Aorta (tissue), 5 donors: ENCODE results near the gene ASMT. TPM values are rescaled to one million over a fixed set of nuclear protein-coding genes. Genes with fewer than 3 reads are reported as not detected.
"Not testable (repeated sequence)": the region's sequence is repeated elsewhere in the genome, so short reads cannot be mapped to it uniquely, and the experiment has no call there.

ENCODE experiments used
- ATAC-seq: fragments of 200-7000 bp; cut with Tn5 transposase; one replicate; pipeline ENCODE4 v1.9.1; 2022; ENCODE audit warnings: moderate library complexity; ENCODE audit not compliant: low FRiP score
- DNase-seq, 2 donors: peaks; one replicate each; pipeline ENCODE4 v3.0.0-alpha.2; 2020
- H3K27ac ChIP-seq, 2 donors: one replicate each; pipeline ENCODE4 v1.5.1; 2013; ENCODE audit warnings: low read length in 2 of 2, mild to moderate bottlenecking in 2 of 2, moderate library complexity in 2 of 2, control low read depth in 1 of 2, inconsistent platforms in 1 of 2, low read depth in 1 of 2
- H3K27me3 ChIP-seq, 2 donors: one replicate each; pipeline ENCODE4 v1.6.1; 2013; ENCODE audit warnings: control low read depth in 1 of 2, low read length in 1 of 2, mild to moderate bottlenecking in 1 of 2, moderate library complexity in 1 of 2; ENCODE audit not compliant: insufficient read depth in 2 of 2, control insufficient read depth in 1 of 2
- H3K36me3 ChIP-seq, 2 donors: one replicate each; pipeline ENCODE4 v1.6.1; 2013; ENCODE audit warnings: control low read depth in 1 of 2, low read length in 1 of 2, mild to moderate bottlenecking in 1 of 2; ENCODE audit not compliant: insufficient read depth in 2 of 2, control insufficient read depth in 1 of 2
- H3K4me1 ChIP-seq, 2 donors: one replicate each; pipeline ENCODE4 v1.6.1; 2013; ENCODE audit warnings: low read length in 2 of 2, control low read depth in 1 of 2, mild to moderate bottlenecking in 1 of 2, moderate library complexity in 1 of 2; ENCODE audit not compliant: insufficient read depth in 2 of 2, control insufficient read depth in 1 of 2
- H3K4me3 ChIP-seq, 2 donors: one replicate each; pipeline ENCODE4 v1.5.1; 2013; ENCODE audit warnings: low read length in 2 of 2, control low read depth in 1 of 2, mild to moderate bottlenecking in 1 of 2
- H3K9me3 ChIP-seq: one replicate; pipeline ENCODE4 v1.6.1; 2013; ENCODE audit warnings: mild to moderate bottlenecking, low read length; ENCODE audit not compliant: control insufficient read depth
- WGBS, 2 donors: extraction: QIAGEN DNeasy Blood & Tissue Kit; methylation state at CpG; one replicate each; pipeline ENCODE4 v1.1.7; 2013; 5-methylcytosine and 5-hydroxymethylcytosine counted together
- intact Hi-C, 2 donors: fragments of 100-400 bp; cut with DNase I; formaldehyde crosslinking; loops; one replicate each; pipeline versions ENCODE4 v1.14.2 to v1.15.0; 2022
- polyA plus RNA-seq, 2 donors: library from polyadenylated mRNA; stranded (reverse); fragments of 200-250 nt; gene quantifications; one replicate each; pipeline ENCODE4 v1.2.3, GENCODE V29; 2013
- total RNA-seq, 2 donors: library from RNA; stranded (reverse); fragmentation: NEBNext Ultra II Directional; extraction: Animal tissue kit (Norgen Biotek cat#: 25700); gene quantifications; one replicate each; pipeline ENCODE4 v1.2.1, GENCODE V29; 2021
- donor health status: healthy with polysubstance abuse.
- donor health status: Bipolar disorder and iron deficiency.
- donor health status: DM: no; HTN: no; CAD: no.
- donor health status: DM: no; HTN: no; CAD: no.
- donor health status: DM: yes; HTN: yes; CAD: no.

Gene ASMT
- total and polyA plus RNA-seq, 4 donors, result 0.69 to 6.9 (median 1.3) TPM; not detected in 1

DNA sequence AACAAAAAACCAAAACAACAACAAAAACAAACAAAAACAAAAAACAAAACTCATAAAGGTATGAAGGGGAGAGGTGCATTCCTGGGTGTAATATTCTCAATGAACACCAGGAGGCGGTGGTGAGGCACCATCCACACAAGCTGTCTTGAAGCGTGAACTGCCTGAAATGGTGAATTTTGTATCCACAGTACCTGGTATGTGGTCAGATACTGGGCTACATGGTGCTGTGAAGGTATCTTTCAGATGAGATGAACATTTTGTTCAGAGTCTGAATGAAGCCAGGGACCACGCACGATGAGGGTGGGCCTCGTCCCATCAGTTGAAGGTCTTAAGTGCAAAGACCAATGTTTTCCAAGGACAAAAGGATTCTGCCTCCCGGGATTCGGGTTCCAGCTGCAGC, 58.5 kb downstream of the ASMT start:
- no peaks in the 10 kb centered on the region for H3K4me1 ChIP-seq
- intact Hi-C loops, result no loop called here
- H3K36me3 ChIP-seq, result no peaks in the 10 kb centered on the region
- no peaks in the 10 kb centered on the region for H3K9me3 ChIP-seq
- WGBS, 2 donors, result 80 to 82% methylated on average over 7 of the region's 7 CpGs
- no peak overlapping the region for H3K4me3 ChIP-seq
- ATAC-seq, result no peak
- H3K27me3 ChIP-seq, result no peaks in the 10 kb centered on the region
- DNase-seq, result no peak
- no peak overlapping the region for H3K27ac ChIP-seq

DNA sequence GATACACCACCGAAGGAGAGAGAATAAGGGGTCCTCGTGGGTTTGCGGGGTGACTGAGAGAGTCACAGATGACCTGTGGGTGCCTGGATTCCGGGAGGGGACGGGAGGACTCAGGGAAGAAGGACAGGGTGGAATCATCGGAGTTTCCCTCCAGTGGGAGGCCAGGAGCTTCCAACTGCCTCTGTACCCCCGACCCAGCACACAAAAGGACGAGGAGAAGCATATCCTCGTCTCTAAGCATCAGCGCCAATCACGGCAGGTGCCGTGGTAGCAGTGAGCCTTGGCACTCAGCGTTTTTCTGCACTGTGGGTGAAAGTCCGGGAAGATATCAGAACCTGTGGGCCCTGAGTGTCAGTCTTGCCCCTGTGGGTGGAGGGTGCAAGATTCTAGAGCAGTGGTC, 62.0 kb downstream of the ASMT start:
- no peaks in the 10 kb centered on the region for H3K36me3 ChIP-seq
- no peaks in the 10 kb centered on the region for H3K9me3 ChIP-seq
- intact Hi-C loops, result no loop called here
- peaks cover 0 to 2% of the 10 kb centered on the region in 2 donors for H3K27me3 ChIP-seq
- no peaks in the 10 kb centered on the region for H3K4me1 ChIP-seq
- ATAC-seq, result no peak
- WGBS, 2 donors, result 86 to 89% methylated on average over 14 of the region's 14 CpGs
- no peak overlapping the region for H3K4me3 ChIP-seq
- no peak for DNase-seq
- H3K27ac ChIP-seq, result no peak overlapping the region

DNA sequence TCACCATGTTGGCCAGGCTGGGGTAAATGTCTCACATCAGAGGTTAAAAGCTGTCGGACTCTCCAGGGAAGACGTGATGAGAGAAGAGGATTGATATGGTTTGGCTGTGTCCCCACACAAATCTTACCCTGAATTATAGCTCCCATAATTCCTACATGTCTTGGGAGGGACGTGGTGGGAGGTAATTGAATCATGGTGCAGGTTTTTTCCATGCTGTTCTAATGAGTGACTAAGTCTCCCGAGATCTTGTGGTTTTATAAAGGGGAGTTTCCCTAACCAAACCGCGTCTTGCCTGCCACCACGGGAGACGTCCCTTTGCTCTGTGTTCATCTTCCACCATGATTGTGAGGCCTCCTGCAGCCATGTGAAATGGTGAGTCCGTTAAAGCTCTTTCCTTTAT, 64.4 kb downstream of the ASMT start:
- no peak for DNase-seq
- WGBS, 2 donors, result 21 to 35% methylated on average over 9 of the region's 9 CpGs
- H3K4me3 ChIP-seq, result no peak overlapping the region

DNA sequence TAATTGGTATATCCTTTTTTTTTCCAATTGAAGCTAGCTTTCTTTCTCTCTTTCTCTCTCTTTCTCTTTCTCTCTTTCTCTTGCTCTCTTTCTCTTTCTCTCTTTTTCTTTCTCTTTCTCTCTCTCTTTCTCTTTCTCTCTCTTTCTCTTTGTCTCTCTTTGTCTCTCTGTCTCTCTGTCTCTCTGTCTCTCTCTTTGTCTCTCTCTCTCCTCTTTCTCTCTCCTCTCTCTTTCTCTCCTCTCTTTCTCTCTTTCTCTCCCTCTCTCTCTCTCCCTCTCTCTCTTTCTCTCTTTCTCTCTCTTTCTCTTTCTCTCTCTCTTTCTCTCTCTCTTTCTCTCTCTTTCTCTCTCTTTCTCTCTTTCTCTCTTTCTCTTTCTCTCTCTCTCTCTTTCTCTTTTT, 66.6 kb downstream of the ASMT start:
- Histone ChIP-seq H3K4me1 (no peaks in the 10 kb centered on the region), H3K36me3 (no peaks in the 10 kb centered on the region), H3K27ac (no peak overlapping the region), H3K4me3 (no peak overlapping the region), H3K9me3 (no peaks in the 10 kb centered on the region), H3K27me3 (peaks cover 0 to 2% of the 10 kb centered on the region in 2 donors)
- ATAC-seq (no peak), DNase-seq (no peak)
- intact Hi-C loops, result no loop called here

More for the DNA sequence above, 64.4 kb downstream of the ASMT start:
- Histone ChIP-seq H3K4me1 (no peaks in the 10 kb centered on the region), H3K27me3 (peaks cover 0 to 2% of the 10 kb centered on the region in 2 donors), H3K36me3 (no peaks in the 10 kb centered on the region), H3K27ac (no peak overlapping the region), H3K9me3 (no peaks in the 10 kb centered on the region)
- intact Hi-C loops, result no loop called here
- ATAC-seq, result no peak

DNA sequence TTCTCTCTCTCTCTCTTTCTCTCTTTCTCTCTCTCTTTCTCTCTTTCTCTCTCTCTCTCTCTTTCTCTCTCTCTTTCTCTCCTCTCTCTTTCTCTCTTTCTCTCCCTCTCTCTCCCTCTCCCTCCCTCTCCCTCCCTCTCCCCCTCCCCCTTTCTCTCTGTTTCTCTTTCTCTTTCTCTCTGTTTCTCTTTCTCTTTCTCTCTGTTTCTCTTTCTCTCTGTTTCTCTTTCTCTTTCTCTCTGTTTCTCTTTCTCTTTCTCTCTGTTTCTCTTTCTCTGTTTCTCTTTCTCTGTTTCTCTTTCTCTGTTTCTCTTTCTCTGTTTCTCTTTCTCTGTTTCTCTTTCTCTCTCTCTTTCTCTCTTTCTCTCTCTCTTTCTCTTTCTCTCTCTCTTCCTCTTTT, 67.0 kb downstream of the ASMT start:
- H3K4me3 ChIP-seq, intact Hi-C loops, H3K36me3 ChIP-seq, H3K4me1 ChIP-seq, H3K27me3 ChIP-seq, ATAC-seq, DNase-seq, H3K9me3 ChIP-seq, H3K27ac ChIP-seq: not testable (repeated sequence)

DNA sequence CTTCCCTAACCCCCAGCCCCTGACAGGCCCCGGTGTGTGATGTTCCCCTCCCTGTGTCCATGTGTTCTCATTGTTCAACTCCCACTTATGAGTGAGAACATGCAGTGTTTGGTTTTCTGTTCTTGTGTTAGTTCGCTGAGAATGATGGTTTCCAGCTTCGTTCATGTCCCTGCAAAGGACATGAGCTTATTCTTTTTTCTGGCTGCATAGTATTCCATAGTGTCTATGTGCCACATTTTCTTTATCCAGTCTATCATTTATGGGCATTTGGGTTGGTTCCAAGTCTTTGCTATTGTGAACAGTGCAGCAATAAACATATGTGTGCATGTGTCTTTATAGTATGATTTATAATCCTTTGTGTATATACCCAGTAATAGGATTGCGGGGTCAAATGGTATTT, 67.6 kb downstream of the ASMT start:
- H3K27ac ChIP-seq, intact Hi-C loops, ATAC-seq, H3K4me1 ChIP-seq, H3K27me3 ChIP-seq, DNase-seq, H3K36me3 ChIP-seq, H3K9me3 ChIP-seq, H3K4me3 ChIP-seq: not testable (repeated sequence)
- WGBS, 2 donors, result 87 to 88% methylated on average over 4 of the region's 4 CpGs

DNA sequence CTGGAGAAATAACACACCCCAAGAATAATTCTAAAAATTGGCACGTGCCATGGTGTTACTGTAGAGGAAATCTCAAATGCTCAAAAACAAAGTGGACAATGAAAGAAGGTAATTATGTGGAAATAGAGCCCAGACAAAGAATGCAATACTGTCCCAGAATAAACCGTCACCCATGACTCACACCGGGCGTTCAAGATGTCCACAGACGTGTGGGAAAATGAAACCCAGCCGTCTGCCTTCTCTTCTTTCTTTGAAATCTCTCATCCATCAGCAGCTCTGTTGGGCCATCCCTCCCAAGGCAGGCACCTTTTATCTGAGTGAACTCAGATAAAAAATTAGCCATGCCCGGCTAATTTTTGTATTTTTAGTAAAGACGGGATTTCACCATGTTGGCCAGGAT, 70.0 kb downstream of the ASMT start:
- DNase-seq, ATAC-seq, intact Hi-C loops, H3K9me3 ChIP-seq, H3K4me1 ChIP-seq, H3K27ac ChIP-seq, H3K4me3 ChIP-seq, H3K27me3 ChIP-seq, H3K36me3 ChIP-seq: not testable (repeated sequence)
- 65 to 72% methylated on average over 3 of the region's 8 CpGs for WGBS, 2 donors

DNA sequence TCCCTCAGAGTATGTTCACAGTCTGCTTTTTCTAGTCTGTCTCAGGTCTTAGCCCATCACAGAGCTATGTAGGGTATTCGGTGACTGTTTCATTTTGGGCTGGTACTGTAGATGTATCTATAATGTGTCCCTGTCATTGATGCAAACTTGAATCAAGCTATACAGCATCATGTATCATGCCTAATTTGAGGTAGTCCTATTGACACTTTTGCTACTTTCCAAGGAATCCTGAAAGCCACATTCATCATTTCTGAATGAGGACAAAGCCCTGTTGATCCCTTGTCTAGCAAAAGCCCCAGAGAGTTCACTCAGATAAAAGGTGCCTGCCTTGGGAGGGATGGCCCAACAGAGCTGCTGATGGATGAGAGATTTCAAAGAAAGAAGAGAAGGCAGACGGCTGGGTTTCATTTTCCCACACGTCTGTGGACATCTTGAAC, 70.6 kb downstream of the ASMT start:
- H3K9me3 ChIP-seq, DNase-seq, H3K4me1 ChIP-seq, H3K27me3 ChIP-seq, H3K27ac ChIP-seq, intact Hi-C loops, H3K36me3 ChIP-seq, H3K4me3 ChIP-seq, ATAC-seq: not testable (repeated sequence)
- WGBS, 2 donors, result 87 to 89% methylated on average over 1 of the region's 3 CpGs

DNA sequence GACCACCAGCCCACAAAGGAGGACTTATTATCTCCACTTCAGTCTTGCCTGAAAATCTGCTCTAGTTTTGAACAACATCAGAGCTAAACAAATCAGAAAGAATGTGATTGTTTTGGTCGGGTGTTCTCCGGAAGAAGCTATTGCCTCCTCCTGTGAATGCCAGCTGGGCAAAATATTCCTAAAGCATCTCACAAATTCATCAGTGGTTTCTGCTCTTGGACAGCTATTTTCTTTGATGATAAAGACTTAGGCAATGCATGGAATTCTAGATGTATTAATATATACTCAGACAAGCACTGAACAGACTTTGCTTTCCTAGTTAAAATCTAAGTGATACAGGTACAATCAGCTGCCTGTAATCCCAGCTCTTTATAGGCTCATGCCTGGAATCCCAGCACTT, 71.8 kb downstream of the ASMT start:
- 46 to 52% methylated on average over 2 of the region's 2 CpGs for WGBS, 2 donors
- no peak overlapping the region for H3K27ac ChIP-seq
- no peaks in the 10 kb centered on the region for H3K4me1 ChIP-seq
- no peaks in the 10 kb centered on the region for H3K9me3 ChIP-seq
- no peaks in the 10 kb centered on the region for H3K36me3 ChIP-seq
- no peak for ATAC-seq
- no peaks in the 10 kb centered on the region for H3K27me3 ChIP-seq
- intact Hi-C loops, result no loop called here
- DNase-seq, result no peak
- no peak overlapping the region for H3K4me3 ChIP-seq
